Fibroblast of skin of scalp (primary cell): ENCODE results near the gene UBA7. TPM values are rescaled to one million over a fixed set of nuclear protein-coding genes. Genes with fewer than 3 reads are reported as not detected.
"Not testable (repeated sequence)": the region's sequence is repeated elsewhere in the genome, so short reads cannot be mapped to it uniquely, and the experiment has no call there.

ENCODE experiments used
- DNase-seq: peaks from one replicate; pipeline ENCODE4 v3.0.0-alpha.2; 2013
- polyA plus RNA-seq, 2 experiments: library from polyadenylated mRNA; unstranded; fragments of 120-200 nt; gene quantifications; one replicate each; pipeline ENCODE4 v1.2.1, GENCODE V29; 2013; ENCODE audit not compliant: insufficient read length in 2 of 2

Gene UBA7
- 19.7 TPM for polyA plus RNA-seq (2013, experiment 1 of 2; ENCODE audit: insufficient read length)
- 18.4 TPM for polyA plus RNA-seq (2013, experiment 2 of 2; ENCODE audit: insufficient read length)

- peak; percentile 75 for DNase-seq
These were observed at the start of gene UBA7 for GRCh38 chr3:49813497-49814174. Gene UBA7 (minus strand): TSS chr3:49813953. CDS start chr3:49813787, 166 bp downstream.

GRCh38 chr3:49859576-49860305, 46.0 kb upstream of the UBA7 start:
- no peak for DNase-seq

GRCh38 chr3:49856181-49857005, 42.6 kb upstream of the UBA7 start, which contains the start of gene TRAIP:
Gene TRAIP (minus strand): TSS chr3:49856564. CDS start chr3:49856453, 111 bp downstream.
- peak; percentile 92 for DNase-seq

GRCh38 chr3:49855662-49856061, 41.9 kb upstream of the UBA7 start:
- no peak for DNase-seq

GRCh38 chr3:49845694-49846093, 31.9 kb upstream of the UBA7 start:
- DNase-seq: no peak

- DNase-seq: no peak
These were observed 30.9 kb upstream of the UBA7 start for GRCh38 chr3:49844464-49845183.

- DNase-seq: no peak
These were observed 29.2 kb upstream of the UBA7 start for GRCh38 chr3:49842843-49843517.

GRCh38 chr3:49841806-49842205, 28.1 kb upstream of the UBA7 start:
- DNase-seq: no peak

- DNase-seq: peak; percentile 7
These were observed 27.5 kb upstream of the UBA7 start for GRCh38 chr3:49841126-49841696.

- no peak for DNase-seq
These were observed 26.6 kb upstream of the UBA7 start for GRCh38 chr3:49840388-49840787.

GRCh38 chr3:49839193-49839809, 25.5 kb upstream of the UBA7 start:
- peak; percentile 79 for DNase-seq

- no peak for DNase-seq
These were observed 17.6 kb upstream of the UBA7 start for GRCh38 chr3:49831341-49831740.

- DNase-seq: no peak
These were observed 12.3 kb upstream of the UBA7 start for GRCh38 chr3:49826016-49826415.

GRCh38 chr3:49823131-49823530, 9.4 kb upstream of the UBA7 start:
- not testable (repeated sequence) for DNase-seq

GRCh38 chr3:49812916-49813496, 747 bp downstream of the UBA7 start:
- no peak for DNase-seq

GRCh38 chr3:49807431-49808114, 6.2 kb downstream of the UBA7 start:
- no peak for DNase-seq

GRCh38 chr3:49806850-49807249, 6.9 kb downstream of the UBA7 start:
- DNase-seq: no peak

GRCh38 chr3:49805897-49806701, 7.7 kb downstream of the UBA7 start:
- peak; percentile 45 for DNase-seq

- DNase-seq: peak; percentile 96
These were observed 8.4 kb downstream of the UBA7 start for GRCh38 chr3:49805367-49805782.
